Endothelial cell of umbilical vein (primary cell): ENCODE results near the gene PYGB. TPM values are rescaled to one million over a fixed set of nuclear protein-coding genes. Genes with fewer than 3 reads are reported as not detected.
"Not testable (repeated sequence)": the region's sequence is repeated elsewhere in the genome, so short reads cannot be mapped to it uniquely, and the experiment has no call there.

Experiments
- BruUV-seq: library from RNA; stranded (reverse); fragments of 400-500 nt; replicated peaks from 2 replicates; lab custom pipeline; 2021; lab: Mats Ljungman, UMichigan
- CTCF ChIA-PET: fragments of 300-600, 350-600 bp; sonication (Branson Sonifier 250); formaldehyde crosslinking; loops from one replicate; lab custom pipeline; 2021; ENCODE audit warnings: antibody characterized with exemption, inconsistent platforms; lab: Charles Lee
- POLR2A ChIA-PET: fragments of 300-600, 350-600 bp; sonication (Branson Sonifier 250); formaldehyde crosslinking; loops from one replicate; lab custom pipeline; 2021; ENCODE audit warnings: antibody characterized with exemption, inconsistent platforms; lab: Charles Lee
- DNase-seq: peaks from one replicate; pipeline ENCODE4 v3.0.0-alpha.2; 2011; ENCODE audit warnings: low read depth, low spot score
- FAIRE-seq: peaks from 2 replicates; lab custom pipeline; 2011; peaks lifted over from hg19 to GRCh38; lab: Jason Lieb, UNC
- H2AFZ ChIP-seq: 2 replicates; pipeline ENCODE4 v1.6.0; 2012; ENCODE audit warnings: low read depth, low read length, control low read depth, inconsistent platforms
- H3K27ac ChIP-seq: 2 replicates; pipeline ENCODE4 v1.5.1; 2011; ENCODE audit warnings: low read depth, mild to moderate bottlenecking, control low read depth, low read length, moderate library complexity; ENCODE audit not compliant: insufficient read depth
- H3K27me3 ChIP-seq, 2 experiments: 2 replicates each; pipeline versions ENCODE4 v1.6.0 to v1.6.1; 2011; ENCODE audit warnings: low read length in 2 of 2, mixed read lengths in 1 of 2; ENCODE audit not compliant: control insufficient read depth in 2 of 2, insufficient read depth in 2 of 2
- H3K36me3 ChIP-seq, 2 experiments: 2 replicates in 1 of 2; 3 replicates in 1 of 2; pipeline ENCODE4 v1.5.1; 2011; ENCODE audit warnings: low read length in 2 of 2, mild to moderate bottlenecking in 1 of 2, moderate library complexity in 1 of 2; ENCODE audit not compliant: control insufficient read depth in 2 of 2, insufficient read depth in 2 of 2; ENCODE audit errors: extremely low read depth in 1 of 2
- H3K4me1 ChIP-seq: 3 replicates; pipeline ENCODE4 v1.5.1; 2011; ENCODE audit warnings: mild to moderate bottlenecking, low read length; ENCODE audit not compliant: control insufficient read depth, insufficient read depth; ENCODE audit errors: extremely low read depth
- H3K4me2 ChIP-seq: 2 replicates; pipeline ENCODE4 v1.6.1; 2011; ENCODE audit warnings: low read length, control low read depth, mixed read lengths; ENCODE audit not compliant: insufficient read depth
- H3K4me3 ChIP-seq, 3 experiments: fragments of 200-600 bp in 1 of 3; sonication (generic), shearing (Covaris generic) in 1 of 3; replicated peaks in 1 of 3; 2 replicates each; pipeline ENCODE4 v1.5.1; 2011 to 2016; ENCODE audit warnings: control low read depth in 3 of 3, low read length in 3 of 3, mild to moderate bottlenecking in 2 of 3, inconsistent platforms in 1 of 3, low read depth in 1 of 3, moderate library complexity in 1 of 3; ENCODE audit not compliant: insufficient read depth in 1 of 3
- H3K79me2 ChIP-seq: 2 replicates; pipeline ENCODE4 v1.6.0; 2012; ENCODE audit warnings: low read length, inconsistent platforms; ENCODE audit not compliant: control insufficient read depth, insufficient read depth
- H3K9ac ChIP-seq: replicated peaks from 2 replicates; pipeline ENCODE3; 2011; ENCODE audit warnings: low read length, control low read depth; ENCODE audit not compliant: insufficient read depth; ENCODE audit errors: extremely low read depth
- H3K9me1 ChIP-seq: replicated peaks from 3 replicates; pipeline ENCODE4 v1.6.0; 2011; ENCODE audit warnings: mild to moderate bottlenecking, low read length; ENCODE audit not compliant: control insufficient read depth, insufficient read depth; ENCODE audit errors: extremely low read depth
- H3K9me3 ChIP-seq: replicated peaks from 2 replicates; pipeline ENCODE4 v1.5.1; 2012; ENCODE audit warnings: low read length, inconsistent platforms; ENCODE audit not compliant: control insufficient read depth, insufficient read depth
- H4K20me1 ChIP-seq: replicated peaks from 2 replicates; pipeline ENCODE3; 2011; ENCODE audit warnings: mild to moderate bottlenecking, low read length; ENCODE audit not compliant: control insufficient read depth, insufficient read depth; ENCODE audit errors: extremely low read depth
- EZH2 ChIP-seq: IDR thresholded peaks from 2 replicates; pipeline ENCODE4 v1.6.1; 2012; ENCODE audit warnings: borderline replicate concordance, low read depth, mild to moderate bottlenecking, moderate library complexity, low read length, inconsistent platforms; ENCODE audit not compliant: severe bottlenecking
- FOS ChIP-seq: IDR thresholded peaks from 2 replicates; pipeline ENCODE4 v1.6.1; 2011; ENCODE audit warnings: mild to moderate bottlenecking, low read length, moderate library complexity, borderline replicate concordance; ENCODE audit not compliant: insufficient read depth
- GATA2 ChIP-seq: IDR thresholded peaks from 2 replicates; pipeline ENCODE4 v1.7.0; 2011; ENCODE audit warnings: low read depth, mild to moderate bottlenecking, moderate library complexity, mixed read lengths, low read length; ENCODE audit not compliant: insufficient read length, insufficient read depth
- JUN ChIP-seq: IDR thresholded peaks from 2 replicates; pipeline ENCODE4 v1.6.1; 2011; ENCODE audit warnings: borderline replicate concordance, low read depth; ENCODE audit not compliant: insufficient read length, insufficient read depth
- MAX ChIP-seq: IDR thresholded peaks from 2 replicates; pipeline ENCODE4 v1.6.1; 2011; ENCODE audit not compliant: insufficient read depth, insufficient read length
- MYC ChIP-seq: IDR thresholded peaks from one replicate; pipeline ENCODE4 v1.6.1; 2011; ENCODE audit warnings: mild to moderate bottlenecking, low read depth, low read length
- POLR2A ChIP-seq: IDR thresholded peaks from 2 replicates; pipeline ENCODE4 v1.6.1; 2012; ENCODE audit warnings: low read depth, mild to moderate bottlenecking, control low read depth, low read length
- dilution Hi-C: fragments of 300-500 bp; cut with MboI; formaldehyde crosslinking; loops from one replicate; pipeline ENCODE4 v1.15.0; 2019; ENCODE audit warnings: low sequenced_read_pairs; ENCODE audit not compliant: extremely low pct_ligation_motif_present
- intact Hi-C: fragments of 100-400 bp; cut with micrococcal nuclease; formaldehyde crosslinking; loops from one replicate; pipeline ENCODE4 v1.10.0; 2022
- polyA plus RNA-seq, 4 experiments: library from polyadenylated mRNA; depleted of rRNA in 3 of 4; stranded (reverse) in 3 of 4; unstranded in 1 of 4; fragments of >200 nt; gene quantifications; 2 replicates each; pipeline versions ENCODE4 v1.2.1 to v1.2.3, GENCODE V29; 2011 to 2012; ENCODE audit warnings: missing spikeins in 1 of 4
- total RNA-seq: library from RNA; stranded (reverse); gene quantifications from 2 replicates; pipeline ENCODE4 v1.2.3, GENCODE V29; 2021
- TF ChIP-seq, protein P1 (sequence below), 2 donors: IDR thresholded peaks; 1 replicate in 1 of 2; 2 replicates in 1 of 2; pipeline ENCODE4 v1.5.1; 2011; ENCODE audit warnings: low read length in 2 of 2, mild to moderate bottlenecking in 2 of 2, moderate library complexity in 2 of 2, control low read depth in 1 of 2, inconsistent platforms in 1 of 2, low read depth in 1 of 2; ENCODE audit not compliant: insufficient read depth in 1 of 2; ENCODE audit errors: extremely low read depth in 1 of 2

Gene PYGB
- total and polyA plus RNA-seq, 2 donors (not counting 3 experiments of a cell fraction or from before 2014, with no cell fraction given), result 36.1 to 60.2 TPM

DNA sequence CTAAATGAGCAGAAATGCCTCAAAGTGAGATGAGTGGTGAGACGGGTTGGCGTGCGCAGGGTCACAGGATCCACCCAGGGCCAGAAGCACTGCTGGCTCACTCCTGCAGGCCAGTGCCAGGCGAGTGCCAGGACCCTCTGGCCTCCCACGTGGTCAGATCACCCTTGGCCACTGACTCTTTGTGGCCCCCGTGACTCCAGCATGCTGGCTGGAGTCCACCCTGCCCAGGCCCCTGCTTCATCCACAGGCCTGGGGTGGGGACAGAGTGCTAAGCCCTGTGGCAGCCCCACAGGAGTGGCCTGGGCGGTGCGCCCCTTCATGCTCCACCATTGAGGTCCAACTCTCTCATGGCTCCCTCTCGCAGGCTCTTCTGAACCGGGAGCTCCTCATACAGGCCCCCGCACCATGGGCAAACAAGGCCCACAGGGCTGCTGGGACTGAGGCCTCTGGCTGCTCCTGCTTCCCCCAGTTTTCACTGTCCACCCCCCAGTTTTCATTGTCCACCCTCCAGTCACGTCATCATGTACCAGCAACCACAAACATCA, 81.1 kb downstream of the PYGB start:
- no peaks in the 10 kb centered on the region for H3K4me1 ChIP-seq
- no peak overlapping the region for H3K4me3 ChIP-seq
- H3K4me2 ChIP-seq, result no peak overlapping the region
- ChIA-PET CTCF (no interaction called here), POLR2A (no interaction called here)
- no peaks in the 10 kb centered on the region for H3K27me3 ChIP-seq
- no peaks in the 10 kb centered on the region for H3K9me3 ChIP-seq
- H4K20me1 ChIP-seq, result no peaks in the 10 kb centered on the region
- intact Hi-C loops, result no loop called here
- H2AFZ ChIP-seq, result no peak overlapping the region
- BruUV-seq, result no TSS peak
- no peak for TF ChIP-seq GATA2
- TF ChIP-seq EZH2, result no peak
- TF ChIP-seq FOS, result no peak
- no peak for TF ChIP-seq MYC
- no peak for TF ChIP-seq JUN
- no peak for TF ChIP-seq MAX
- TF ChIP-seq POLR2A, result no peak
- TF ChIP-seq, protein P1, sequence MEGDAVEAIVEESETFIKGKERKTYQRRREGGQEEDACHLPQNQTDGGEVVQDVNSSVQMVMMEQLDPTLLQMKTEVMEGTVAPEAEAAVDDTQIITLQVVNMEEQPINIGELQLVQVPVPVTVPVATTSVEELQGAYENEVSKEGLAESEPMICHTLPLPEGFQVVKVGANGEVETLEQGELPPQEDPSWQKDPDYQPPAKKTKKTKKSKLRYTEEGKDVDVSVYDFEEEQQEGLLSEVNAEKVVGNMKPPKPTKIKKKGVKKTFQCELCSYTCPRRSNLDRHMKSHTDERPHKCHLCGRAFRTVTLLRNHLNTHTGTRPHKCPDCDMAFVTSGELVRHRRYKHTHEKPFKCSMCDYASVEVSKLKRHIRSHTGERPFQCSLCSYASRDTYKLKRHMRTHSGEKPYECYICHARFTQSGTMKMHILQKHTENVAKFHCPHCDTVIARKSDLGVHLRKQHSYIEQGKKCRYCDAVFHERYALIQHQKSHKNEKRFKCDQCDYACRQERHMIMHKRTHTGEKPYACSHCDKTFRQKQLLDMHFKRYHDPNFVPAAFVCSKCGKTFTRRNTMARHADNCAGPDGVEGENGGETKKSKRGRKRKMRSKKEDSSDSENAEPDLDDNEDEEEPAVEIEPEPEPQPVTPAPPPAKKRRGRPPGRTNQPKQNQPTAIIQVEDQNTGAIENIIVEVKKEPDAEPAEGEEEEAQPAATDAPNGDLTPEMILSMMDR (IDR thresholded peaks at IDR 0.05; ENCODE audit: extremely low read depth in 1 of 2, insufficient read depth in 1 of 2, low read depth in 1 of 2, low read length in 2 of 2), result no peak
- no peak for FAIRE-seq
- no peak overlapping the region for H3K27ac ChIP-seq
- dilution Hi-C loops, result no loop called here
- H3K79me2 ChIP-seq, result no peaks in the 10 kb centered on the region
- no peaks in the 10 kb centered on the region for H3K36me3 ChIP-seq
- no peak overlapping the region for H3K9ac ChIP-seq
- no peaks in the 10 kb centered on the region for H3K9me1 ChIP-seq
- DNase-seq, result no peak

DNA sequence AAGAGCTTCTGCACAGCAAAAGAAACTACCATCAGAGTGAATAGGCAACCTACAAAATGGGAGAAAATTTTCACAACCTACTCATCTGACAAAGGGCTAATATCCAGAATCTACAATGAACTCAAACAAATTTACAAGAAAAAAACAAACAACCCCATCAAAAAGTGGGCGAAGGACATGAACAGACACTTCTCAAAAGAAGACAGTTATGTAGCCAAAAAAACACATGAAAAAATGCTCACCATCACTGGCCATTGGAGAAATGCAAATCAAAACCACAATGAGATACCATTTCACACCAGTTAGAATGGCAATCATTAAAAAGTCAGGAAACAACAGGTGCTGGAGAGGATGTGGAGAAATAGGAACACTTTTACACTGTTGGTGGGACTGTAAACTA, 87.1 kb downstream of the PYGB start:
- FAIRE-seq, H2AFZ ChIP-seq, H3K36me3 ChIP-seq, POLR2A ChIA-PET, dilution Hi-C loops, H3K4me3 ChIP-seq, CTCF ChIA-PET, H3K27me3 ChIP-seq, H3K4me2 ChIP-seq, H3K27ac ChIP-seq, H4K20me1 ChIP-seq, H3K79me2 ChIP-seq, BruUV-seq, H3K9ac ChIP-seq, DNase-seq, intact Hi-C loops, H3K4me1 ChIP-seq, H3K9me3 ChIP-seq, H3K9me1 ChIP-seq: not testable (repeated sequence)
